Measurements from ENCODE around the gene CD200R1L.

- no peak for TF ChIP-seq CTCF (IDR thresholded peaks at IDR 0.05; ENCODE audit: poor library complexity)
- TF ChIP-seq EZH2 (IDR thresholded peaks at IDR 0.05; ENCODE audit: borderline replicate concordance): no peak
- no peak for TF ChIP-seq EZH2phosphoT487 (IDR thresholded peaks at IDR 0.05; ENCODE audit: low read depth, severe bottlenecking, unreplicated experiment)
These were observed 64.2 kb downstream of the CD200R1L start for GRCh38 chr3:112782491-112782890.
